ENCODE results near the gene SCMH1. TPM values are rescaled to one million over a fixed set of nuclear protein-coding genes. Genes with fewer than 3 reads are reported as not detected.

Gene SCMH1
- total RNA-seq, 6 experiments from 2014 or later = 16.9 to 24.4 (median 21.7) TPM

DNA sequence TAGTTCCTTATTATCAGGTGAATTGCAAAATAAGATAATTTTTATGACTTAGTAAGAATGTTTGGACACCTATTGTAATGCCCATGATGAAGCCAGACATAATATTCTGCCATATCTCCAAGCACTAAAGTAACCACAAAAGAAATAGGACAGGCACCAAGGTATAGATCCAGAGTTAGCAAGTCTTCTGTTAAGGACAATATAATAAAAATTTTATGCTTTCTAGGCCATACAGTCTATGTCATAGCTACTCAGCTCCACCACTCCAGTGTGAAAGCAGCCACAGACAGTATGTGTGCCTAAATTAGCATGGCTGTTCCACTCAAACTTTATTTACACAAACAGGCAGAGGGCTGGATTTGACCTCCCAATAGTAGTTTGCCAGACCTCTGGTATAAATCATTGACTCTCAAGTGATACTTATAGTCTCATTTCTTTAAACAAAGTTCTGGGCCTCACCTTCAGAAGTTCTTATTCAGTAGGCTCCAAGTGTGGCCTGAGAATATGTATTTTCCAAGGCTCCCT, 88.3 kb downstream of the SCMH1 start:
- Mint-ChIP-seq H3K27me3 (ENCODE audit: insufficient read depth) (no peaks in the 10 kb centered on the region; the same call in 1 of the 2 replicates), H3K9me3 (no peaks in the 10 kb centered on the region), H3K4me1 (ENCODE audit: low read depth) (peaks cover 57% of the 10 kb centered on the region), H3K27ac (peak overlapping the region; percentile 48; the same call in 1 of the 2 replicates), H3K36me3 (ENCODE audit: low read depth) (peaks cover 12% of the 10 kb centered on the region; the same call in 1 of the 2 replicates), H3K4me3 (no peak overlapping the region)
- TF ChIP-seq, protein P1, sequence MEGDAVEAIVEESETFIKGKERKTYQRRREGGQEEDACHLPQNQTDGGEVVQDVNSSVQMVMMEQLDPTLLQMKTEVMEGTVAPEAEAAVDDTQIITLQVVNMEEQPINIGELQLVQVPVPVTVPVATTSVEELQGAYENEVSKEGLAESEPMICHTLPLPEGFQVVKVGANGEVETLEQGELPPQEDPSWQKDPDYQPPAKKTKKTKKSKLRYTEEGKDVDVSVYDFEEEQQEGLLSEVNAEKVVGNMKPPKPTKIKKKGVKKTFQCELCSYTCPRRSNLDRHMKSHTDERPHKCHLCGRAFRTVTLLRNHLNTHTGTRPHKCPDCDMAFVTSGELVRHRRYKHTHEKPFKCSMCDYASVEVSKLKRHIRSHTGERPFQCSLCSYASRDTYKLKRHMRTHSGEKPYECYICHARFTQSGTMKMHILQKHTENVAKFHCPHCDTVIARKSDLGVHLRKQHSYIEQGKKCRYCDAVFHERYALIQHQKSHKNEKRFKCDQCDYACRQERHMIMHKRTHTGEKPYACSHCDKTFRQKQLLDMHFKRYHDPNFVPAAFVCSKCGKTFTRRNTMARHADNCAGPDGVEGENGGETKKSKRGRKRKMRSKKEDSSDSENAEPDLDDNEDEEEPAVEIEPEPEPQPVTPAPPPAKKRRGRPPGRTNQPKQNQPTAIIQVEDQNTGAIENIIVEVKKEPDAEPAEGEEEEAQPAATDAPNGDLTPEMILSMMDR (IDR thresholded peaks at IDR 0.05) = no peak
- no peak for DNase-seq

DNA sequence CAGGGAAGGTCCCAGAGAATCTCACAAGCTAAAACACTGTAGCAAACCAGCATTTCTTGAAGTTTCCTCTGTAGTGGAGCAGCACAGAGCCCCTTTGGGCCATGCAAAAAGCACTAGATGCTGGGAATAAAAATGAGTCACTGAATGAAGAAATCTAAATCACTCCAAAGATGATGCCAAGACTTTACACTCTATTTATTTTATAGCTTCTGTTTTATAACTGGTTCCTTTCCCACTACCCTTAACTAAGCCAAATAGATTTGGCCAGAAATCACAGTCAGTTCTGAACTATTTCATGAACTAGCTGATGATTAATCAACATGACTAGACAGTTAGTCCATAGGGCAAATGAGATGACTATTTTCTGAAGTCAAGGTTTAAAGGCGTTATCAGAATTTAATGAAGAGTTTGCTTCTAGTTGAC, 89.5 kb downstream of the SCMH1 start:
- Mint-ChIP-seq H3K36me3 (ENCODE audit: low read depth) (peaks cover 13% of the 10 kb centered on the region; the same call in 1 of the 2 replicates), H3K27me3 (ENCODE audit: insufficient read depth) (no peaks in the 10 kb centered on the region; the same call in 1 of the 2 replicates), H3K27ac (peak overlapping the region; percentile 77), H3K9me3 (no peaks in the 10 kb centered on the region), H3K4me1 (ENCODE audit: low read depth) (peaks cover 46% of the 10 kb centered on the region), H3K4me3 (no peak overlapping the region; the same call in 1 of the 2 replicates)
- TF ChIP-seq, protein P1 (IDR thresholded peaks at IDR 0.05) = no peak
- DNase-seq = peak; percentile 94

DNA sequence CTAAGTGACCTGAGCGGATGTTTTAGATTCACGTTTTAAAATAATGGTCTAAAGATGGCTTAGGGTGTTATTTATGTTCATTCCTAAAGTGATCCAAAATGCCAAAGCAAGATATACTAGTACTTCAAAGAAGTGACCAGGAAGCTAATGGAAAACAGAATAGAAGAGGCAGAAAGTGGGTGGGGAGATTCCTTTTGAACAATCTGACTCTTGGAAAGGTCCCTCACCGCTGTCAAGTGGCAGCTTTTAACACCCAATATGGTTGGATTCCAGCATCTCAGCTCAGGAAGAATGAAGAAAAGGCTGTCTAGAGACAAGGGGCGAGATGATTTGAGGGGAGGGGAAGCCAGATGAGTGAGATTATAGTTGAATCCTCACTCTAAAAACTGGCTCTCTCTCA, 90.3 kb downstream of the SCMH1 start:
- Mint-ChIP-seq H3K36me3 (ENCODE audit: low read depth) (peaks cover 13% of the 10 kb centered on the region; the same call in 1 of the 2 replicates), H3K9me3 (no peaks in the 10 kb centered on the region), H3K4me1 (ENCODE audit: low read depth) (peaks cover 46% of the 10 kb centered on the region), H3K27me3 (ENCODE audit: insufficient read depth) (no peaks in the 10 kb centered on the region; the same call in 1 of the 2 replicates), H3K4me3 (peak overlapping the region; percentile 35; the same call in 1 of the 2 replicates), H3K27ac (peak overlapping the region; percentile 77)
- TF ChIP-seq, protein P1 (IDR thresholded peaks at IDR 0.05) = no peak
- DNase-seq = no peak

DNA sequence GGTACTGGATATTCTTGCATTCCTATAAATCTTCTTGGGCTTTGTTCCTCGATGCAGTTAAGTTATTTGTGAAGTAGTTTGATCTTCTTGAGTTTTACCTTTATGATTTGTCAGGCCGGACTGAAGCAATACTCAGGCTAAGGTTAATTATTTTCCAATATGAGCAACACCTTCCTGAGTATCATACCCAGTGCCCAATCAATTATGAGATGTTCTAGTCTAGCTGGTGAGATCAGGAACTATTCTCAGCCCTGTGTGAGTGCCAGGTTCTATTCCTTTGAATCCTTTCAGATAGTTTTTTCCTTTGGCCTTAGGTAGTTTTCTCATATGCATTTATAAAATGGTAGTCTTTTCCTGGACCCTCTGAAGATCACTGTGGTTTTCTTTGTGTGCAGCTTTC, 92.5 kb downstream of the SCMH1 start:
- Mint-ChIP-seq H3K36me3 (ENCODE audit: low read depth) (peaks cover 16% of the 10 kb centered on the region), H3K4me3 (no peak overlapping the region), H3K27ac (no peak overlapping the region), H3K9me3 (no peaks in the 10 kb centered on the region), H3K4me1 (ENCODE audit: low read depth) (peaks cover 33% of the 10 kb centered on the region), H3K27me3 (ENCODE audit: insufficient read depth) (no peaks in the 10 kb centered on the region)
- DNase-seq = no peak
- TF ChIP-seq, protein P1 (IDR thresholded peaks at IDR 0.05) = no peak

DNA sequence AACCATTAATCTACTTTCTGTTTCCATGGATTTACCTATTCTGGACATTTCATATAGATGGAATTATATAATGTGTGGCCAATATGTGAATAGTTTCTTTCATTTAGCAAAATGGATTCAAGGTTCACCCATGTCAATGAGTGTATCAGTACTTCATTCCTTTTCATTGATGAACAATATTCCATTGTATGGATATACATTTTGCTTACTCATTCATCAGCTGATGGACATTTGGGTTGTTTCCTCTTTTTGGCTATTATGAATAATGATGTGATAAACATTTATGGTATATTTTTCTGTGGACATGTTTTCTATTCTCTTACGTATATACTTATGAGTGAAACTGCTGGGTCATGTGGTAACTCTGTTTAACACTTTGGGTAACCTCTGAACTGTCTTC, 97.8 kb downstream of the SCMH1 start:
- no peaks in the 10 kb centered on the region for H3K4me1 Mint-ChIP-seq (ENCODE audit: low read depth)
- DNase-seq = no peak
- H3K27me3 Mint-ChIP-seq (ENCODE audit: insufficient read depth) = no peaks in the 10 kb centered on the region
- peaks cover 17% of the 10 kb centered on the region for H3K9me3 Mint-ChIP-seq
- TF ChIP-seq, protein P1 (IDR thresholded peaks at IDR 0.05) = no peak
- H3K4me3 Mint-ChIP-seq = no peak overlapping the region
- peaks cover 53% of the 10 kb centered on the region for H3K36me3 Mint-ChIP-seq (ENCODE audit: low read depth)
- no peak overlapping the region for H3K27ac Mint-ChIP-seq

Data from HFFc6 (cell line).